Pancreas (tissue), 10 donors: ENCODE data around the gene VEGFA. TPM values are rescaled to one million over a fixed set of nuclear protein-coding genes. Genes with fewer than 3 reads are reported as not detected.

Experiments
- ATAC-seq, 4 donors: fragments of 200-7000 bp; cut with Tn5 transposase; one replicate each; pipeline versions ENCODE4 v1.8.0 to v1.9.1; 2020; ENCODE audit warnings: mild to moderate bottlenecking in 4 of 4, moderate library complexity in 4 of 4
- DNase-seq, 6 donors: peaks; one replicate each; pipeline ENCODE4 v3.0.0-alpha.2; 2020
- FAIRE-seq: peaks from 2 replicates; lab custom pipeline; 2012; peaks lifted over from hg19 to GRCh38; lab: Jason Lieb, UNC
- H3K27ac ChIP-seq, 4 donors: fragments of 200-600 bp; sonication (generic); 1 replicate in 3 of 4; 2 replicates in 1 of 4; pipeline versions ENCODE4 v1.5.0 to v1.8.0; 2020
- H3K27me3 ChIP-seq, 4 donors: fragments of 200-600 bp; one replicate each; pipeline ENCODE4 v1.8.0; 2021
- H3K36me3 ChIP-seq, 3 donors: fragments of 200-600 bp; sonication (generic) in 1 of 3; one replicate each; pipeline versions ENCODE4 v1.5.0 to v1.8.0; 2020 to 2021
- H3K4me1 ChIP-seq, 3 donors: fragments of 200-600 bp; one replicate each; pipeline ENCODE4 v1.8.0; 2021
- H3K4me3 ChIP-seq, 4 donors: fragments of 200-600 bp; sonication (generic) in 2 of 4; one replicate each; pipeline versions ENCODE4 v1.5.0 to v1.8.0; 2020 to 2021
- H3K9me3 ChIP-seq, 4 donors: fragments of 200-600 bp; one replicate each; pipeline ENCODE4 v1.8.0; 2021
- WGBS, 2 donors: extraction: QIAGEN DNeasy Blood & Tissue Kit; methylation state at CpG; one replicate each; pipeline ENCODE4 v1.1.7; 2013; 5-methylcytosine and 5-hydroxymethylcytosine counted together
- intact Hi-C, 3 donors: fragments of 100-400 bp; cut with DNase I; formaldehyde crosslinking; loops; one replicate each; pipeline versions ENCODE4 v1.11.1 to v1.14.2; 2022
- polyA plus RNA-seq, 2 donors: library from polyadenylated mRNA; stranded (reverse); fragments of 200-250 nt; gene quantifications; one replicate each; pipeline ENCODE4 v1.2.3, GENCODE V29; 2013
- total RNA-seq, 6 donors: library from RNA; stranded (reverse); fragmentation: NEBNext Ultra II Directional in 4 of 6; extraction: Animal tissue kit (Norgen Biotek cat#: 25700) in 4 of 6; gene quantifications; one replicate each; pipeline versions ENCODE4 v1.2.1 to v1.2.4, GENCODE V29; 2021 to 2023
- TF ChIP-seq, protein P1 (sequence below), 4 donors: fragments of 200-600 bp; sonication (generic) in 3 of 4; IDR thresholded peaks; one replicate each; pipeline versions ENCODE4 v1.5.0 to v1.8.0; 2021; ENCODE audit warnings: antibody characterized with exemption in 4 of 4
- donor health status: healthy with polysubstance abuse.
- donor health status: DM: no; HTN: no; CAD: no; lungs with moderate emphysema.
- donor health status: DM: no; HTN: no; CAD: no.
- donor health status: control.
- donor health status: control.
- donor health status: Bipolar disorder and iron deficiency.
- donor health status: DM: yes; HTN: yes; CAD: no.
- donor health status: DM: no; HTN: no; CAD: no.
- donor health status: DM: no; HTN: no; CAD: no.
- donor health status: DM: yes; HTN: yes; CAD: no.

The VEGFA gene
- total and polyA plus RNA-seq, 8 donors: 55.2 to 206 (median 91.5) TPM

DNA sequence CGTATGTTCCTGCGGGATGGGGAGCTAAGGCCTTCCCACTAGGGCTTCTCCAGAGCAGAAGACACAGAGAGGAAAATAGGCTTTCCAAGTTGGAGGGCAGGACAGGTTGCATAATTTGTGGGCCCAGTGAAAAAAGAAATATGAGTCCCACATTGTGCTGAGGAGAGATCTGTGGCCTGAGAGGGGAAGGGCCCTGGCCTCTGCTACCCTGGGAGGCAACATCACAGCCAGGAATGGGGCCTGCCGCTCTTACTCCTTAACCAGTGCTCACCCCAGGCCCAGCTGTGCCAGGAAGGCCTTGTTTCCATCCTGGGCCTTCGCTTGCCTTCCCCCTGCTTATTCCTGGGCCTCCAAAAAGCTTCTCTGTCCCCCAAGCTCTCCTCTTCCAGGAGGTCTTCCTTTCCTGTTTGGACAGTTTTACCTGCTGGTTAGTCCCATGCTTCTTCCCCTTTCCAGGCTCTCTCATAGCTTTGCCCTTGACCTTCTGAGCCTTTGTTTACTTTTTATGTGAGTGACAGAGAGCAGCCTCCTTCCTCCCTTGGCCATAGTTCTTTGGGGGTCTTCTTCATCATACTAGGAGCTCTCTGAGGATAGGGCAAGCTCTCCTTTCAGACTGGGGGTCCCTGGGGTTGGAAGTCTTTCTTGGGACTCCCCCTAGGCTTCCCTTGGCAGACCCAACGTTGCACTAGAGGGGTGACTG is 26.2 kb upstream of the VEGFA start:
- no peak for DNase-seq
- TF ChIP-seq, protein P1, sequence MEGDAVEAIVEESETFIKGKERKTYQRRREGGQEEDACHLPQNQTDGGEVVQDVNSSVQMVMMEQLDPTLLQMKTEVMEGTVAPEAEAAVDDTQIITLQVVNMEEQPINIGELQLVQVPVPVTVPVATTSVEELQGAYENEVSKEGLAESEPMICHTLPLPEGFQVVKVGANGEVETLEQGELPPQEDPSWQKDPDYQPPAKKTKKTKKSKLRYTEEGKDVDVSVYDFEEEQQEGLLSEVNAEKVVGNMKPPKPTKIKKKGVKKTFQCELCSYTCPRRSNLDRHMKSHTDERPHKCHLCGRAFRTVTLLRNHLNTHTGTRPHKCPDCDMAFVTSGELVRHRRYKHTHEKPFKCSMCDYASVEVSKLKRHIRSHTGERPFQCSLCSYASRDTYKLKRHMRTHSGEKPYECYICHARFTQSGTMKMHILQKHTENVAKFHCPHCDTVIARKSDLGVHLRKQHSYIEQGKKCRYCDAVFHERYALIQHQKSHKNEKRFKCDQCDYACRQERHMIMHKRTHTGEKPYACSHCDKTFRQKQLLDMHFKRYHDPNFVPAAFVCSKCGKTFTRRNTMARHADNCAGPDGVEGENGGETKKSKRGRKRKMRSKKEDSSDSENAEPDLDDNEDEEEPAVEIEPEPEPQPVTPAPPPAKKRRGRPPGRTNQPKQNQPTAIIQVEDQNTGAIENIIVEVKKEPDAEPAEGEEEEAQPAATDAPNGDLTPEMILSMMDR (IDR thresholded peaks at IDR 0.05): no peak
- Histone ChIP-seq H3K9me3 (no peaks in the 10 kb centered on the region), H3K27ac (no peak overlapping the region), H3K4me3 (no peak overlapping the region), H3K36me3 (no peaks in the 10 kb centered on the region), H3K27me3 (no peaks in the 10 kb centered on the region), H3K4me1 (no peaks in the 10 kb centered on the region)
- FAIRE-seq: no peak
- intact Hi-C loops: no loop called here
- no peak for ATAC-seq
- WGBS, 2 donors: 81% methylated on average over 5 of the region's 5 CpGs

DNA sequence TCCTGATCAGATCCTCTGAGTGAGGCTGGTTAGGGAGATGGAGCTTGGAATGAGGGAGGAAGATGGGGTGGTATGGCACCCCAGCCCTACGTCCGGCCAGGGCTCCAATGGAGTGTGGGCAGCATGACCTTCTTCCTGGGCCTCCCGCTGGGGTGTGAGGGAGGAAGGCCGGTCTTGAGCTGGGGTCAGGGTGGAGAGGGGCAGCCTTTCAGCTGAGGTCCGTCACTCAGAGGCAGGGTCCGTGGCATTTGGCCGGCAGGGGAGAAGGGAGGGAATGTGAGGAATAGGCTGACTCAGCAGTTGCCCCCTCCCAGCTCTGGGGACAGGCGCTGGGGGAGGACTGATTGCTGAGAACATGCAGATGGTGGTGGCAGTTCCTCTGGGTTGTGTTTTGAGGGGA is 25.5 kb upstream of the VEGFA start:
- Histone ChIP-seq H3K4me1 (no peaks in the 10 kb centered on the region), H3K9me3 (no peaks in the 10 kb centered on the region), H3K4me3 (no peak overlapping the region), H3K27ac (no peak overlapping the region), H3K27me3 (no peaks in the 10 kb centered on the region), H3K36me3 (no peaks in the 10 kb centered on the region)
- TF ChIP-seq, protein P1 (IDR thresholded peaks at IDR 0.05): no peak
- ATAC-seq (no peak), DNase-seq (no peak), FAIRE-seq (no peak)
- WGBS, 2 donors: 82 to 94% methylated on average over 8 of the region's 8 CpGs
- intact Hi-C loops: no loop called here

DNA sequence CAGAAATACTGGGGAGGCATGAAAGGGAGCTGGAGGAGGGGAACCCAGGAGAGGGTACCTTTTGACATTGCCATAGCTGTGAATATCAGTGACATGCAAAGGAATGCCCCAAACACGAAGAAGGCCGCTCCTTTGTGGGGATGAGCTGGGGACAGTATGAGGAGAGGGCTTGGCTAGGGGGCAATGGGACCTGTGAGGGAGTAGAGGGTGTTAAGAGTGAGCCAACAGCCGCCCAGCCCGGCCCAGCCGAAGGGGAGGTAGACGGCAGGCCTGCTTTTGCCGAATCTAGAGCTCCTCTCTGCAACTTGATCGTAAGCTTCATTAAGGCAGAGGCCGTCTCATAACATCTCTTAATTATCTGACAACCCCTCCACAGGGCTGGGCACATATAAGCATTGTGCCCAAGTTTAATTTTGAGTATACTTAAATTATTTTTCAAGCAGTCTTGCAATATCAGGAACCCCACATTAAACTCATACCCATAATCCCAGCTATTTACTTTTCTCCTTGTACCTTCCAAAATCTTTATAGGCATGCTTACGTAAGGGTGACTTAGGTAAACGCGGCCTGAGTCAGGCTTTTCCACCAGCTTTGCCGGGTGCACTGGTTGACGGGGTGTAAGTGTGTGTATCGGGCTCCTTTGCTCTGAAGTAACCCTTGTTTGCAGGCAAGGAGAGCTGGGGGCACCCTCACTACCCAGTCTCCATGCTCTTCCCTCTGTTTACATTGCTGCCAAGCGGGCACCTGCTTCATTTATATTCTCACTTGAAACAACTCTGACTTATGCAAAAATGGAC is 24.9 kb upstream of the VEGFA start:
- TF ChIP-seq, protein P1 (IDR thresholded peaks at IDR 0.05): no peak
- intact Hi-C loops: no loop called here
- Histone ChIP-seq H3K9me3 (no peaks in the 10 kb centered on the region), H3K4me1 (no peaks in the 10 kb centered on the region), H3K27ac (no peak overlapping the region), H3K27me3 (no peaks in the 10 kb centered on the region), H3K4me3 (no peak overlapping the region), H3K36me3 (no peaks in the 10 kb centered on the region)
- no peak for ATAC-seq
- no peak for FAIRE-seq
- no peak for DNase-seq
- WGBS, 2 donors: 77 to 78% methylated on average over 16 of the region's 16 CpGs

DNA sequence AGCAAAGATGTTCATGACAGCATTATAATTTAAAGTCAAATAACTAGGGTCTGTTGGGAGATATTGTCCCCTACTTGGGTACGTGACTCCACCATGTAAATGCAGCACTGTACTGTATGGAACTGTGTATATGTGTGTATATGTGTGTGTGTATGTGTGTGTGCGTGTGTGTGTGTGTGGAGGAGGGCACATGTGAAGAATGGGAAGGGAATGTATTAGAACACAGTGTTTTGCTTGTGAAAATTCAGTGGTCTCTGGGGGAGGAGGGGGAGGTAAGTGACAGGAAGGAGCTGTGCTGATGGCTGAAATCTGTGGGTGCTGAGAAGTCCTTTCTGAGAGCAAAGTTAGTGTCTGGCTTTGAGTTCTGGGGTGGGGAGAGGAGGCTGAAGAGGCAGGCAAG is 23.9 kb upstream of the VEGFA start:
- Histone ChIP-seq H3K36me3 (no peaks in the 10 kb centered on the region), H3K4me1 (no peaks in the 10 kb centered on the region), H3K27ac (no peak overlapping the region), H3K27me3 (no peaks in the 10 kb centered on the region), H3K9me3 (no peaks in the 10 kb centered on the region), H3K4me3 (no peak overlapping the region)
- 81 to 91% methylated on average over 2 of the region's 2 CpGs for WGBS, 2 donors
- intact Hi-C loops: no loop called here
- ATAC-seq (no peak), DNase-seq (no peak), FAIRE-seq (no peak)
- TF ChIP-seq, protein P1 (IDR thresholded peaks at IDR 0.05): no peak
